HepG2 (cell line): Measurements from ENCODE around the gene DDR1. TPM values are rescaled to one million over a fixed set of nuclear protein-coding genes. Genes with fewer than 3 reads are reported as not detected.

ENCODE experiments used
- ATAC-seq: fragments of 200-7000 bp; cut with Tn5 transposase; 3 replicates; pipeline ENCODE4 v1.9.1; 2020; ENCODE audit warnings: mild to moderate bottlenecking, moderate library complexity
- BruUV-seq: library from RNA; stranded (reverse); fragments of 400-500 nt; replicated peaks from 2 replicates; lab custom pipeline; 2021; lab: Mats Ljungman, UMichigan
- CTCF ChIA-PET: fragments of 300-600 bp; formaldehyde crosslinking; extraction: SDS; loops from one replicate; lab custom pipeline; 2021; ENCODE audit warnings: low total read pairs, inconsistent platforms, low intra/inter-chr PET ratio; lab: Yijun Ruan, JAX
- POLR2A ChIA-PET: fragments of 350-600 bp; sonication (Branson Sonifier 250); formaldehyde crosslinking; loops from one replicate; lab custom pipeline; 2020; ENCODE audit warnings: antibody characterized with exemption, inconsistent platforms; lab: Yijun Ruan, JAX
- DNase-seq: peaks from one replicate; pipeline ENCODE4 v3.0.0-alpha.2; 2015; ENCODE audit warnings: low spot score
- FAIRE-seq: peaks from 3 replicates; lab custom pipeline; 2011; peaks lifted over from hg19 to GRCh38; lab: Jason Lieb, UNC
- H2AFZ ChIP-seq: one replicate; pipeline ENCODE4 v1.6.1; 2011; ENCODE audit warnings: low read length, inconsistent platforms
- H3K27ac ChIP-seq: fragments of 300-600 bp; 3 replicates; pipeline ENCODE4 v1.8.0; 2011; ENCODE audit warnings: mixed run types, mild to moderate bottlenecking, mixed read lengths, low read length, inconsistent platforms; ENCODE audit not compliant: insufficient read depth; ENCODE audit errors: extremely low read length
- H3K27me3 ChIP-seq, 2 experiments: fragments of 200-600 bp in 1 of 2; 2 replicates in 1 of 2; 3 replicates in 1 of 2; pipeline versions ENCODE4 v1.6.0 to v1.8.0; 2011; ENCODE audit warnings: low read length in 2 of 2, mild to moderate bottlenecking in 2 of 2, moderate library complexity in 2 of 2, inconsistent platforms in 1 of 2; ENCODE audit not compliant: insufficient read depth in 2 of 2, control insufficient read depth in 1 of 2
- H3K36me3 ChIP-seq, 2 experiments: fragments of 200-600 bp in 1 of 2; replicated peaks in 1 of 2; 2 replicates in 1 of 2; 3 replicates in 1 of 2; pipeline versions ENCODE4 v1.5.1 to v1.8.0; 2011; ENCODE audit warnings: low read length in 2 of 2, inconsistent platforms in 1 of 2; ENCODE audit not compliant: insufficient read depth in 2 of 2, control insufficient read depth in 1 of 2
- H3K4me1 ChIP-seq: 2 replicates; pipeline ENCODE4 v1.5.1; 2012; ENCODE audit warnings: low read length, inconsistent platforms; ENCODE audit not compliant: insufficient read depth
- H3K4me2 ChIP-seq: 2 replicates; pipeline ENCODE4 v1.6.0; 2011; ENCODE audit warnings: low read depth, low read length, inconsistent platforms
- H3K4me3 ChIP-seq, 3 experiments: fragments of 200-600 bp in 1 of 3; sonication (generic), shearing (Covaris generic) in 1 of 3; replicated peaks in 1 of 3; 2 replicates each; pipeline ENCODE4 v1.5.1; 2011 to 2016; ENCODE audit warnings: low read length in 3 of 3, inconsistent platforms in 2 of 3, low read depth in 2 of 3, mild to moderate bottlenecking in 2 of 3, control low read depth in 1 of 3, mixed read lengths in 1 of 3; ENCODE audit not compliant: insufficient read depth in 1 of 3
- H3K79me2 ChIP-seq: one replicate; pipeline ENCODE4 v1.6.1; 2011; ENCODE audit warnings: low read length, inconsistent platforms; ENCODE audit not compliant: insufficient read depth
- H3K9ac ChIP-seq: 2 replicates; pipeline ENCODE4 v1.6.0; 2011; ENCODE audit warnings: mild to moderate bottlenecking, low read depth, low read length, inconsistent platforms; ENCODE audit not compliant: insufficient read depth
- H3K9me3 ChIP-seq: 2 replicates; pipeline ENCODE4 v1.5.1; 2012; ENCODE audit warnings: mild to moderate bottlenecking, low read length
- H4K20me1 ChIP-seq: 2 replicates; pipeline ENCODE4 v1.6.0; 2011; ENCODE audit warnings: inconsistent platforms, mild to moderate bottlenecking, low read length, moderate library complexity; ENCODE audit not compliant: insufficient read depth
- GMEB2 ChIP-seq: IDR thresholded peaks from 2 replicates; pipeline ENCODE4 v1.6.1; 2016; ENCODE audit warnings: missing biosample characterization, missing genetic modification reagents, low read depth
- HIVEP1 ChIP-seq: sonication (generic); formaldehyde crosslinking; IDR thresholded peaks from 2 replicates; pipeline ENCODE4 v1.4.0; 2020; ENCODE audit warnings: mild to moderate bottlenecking, missing genetic modification reagents
- SNAPC5 ChIP-seq: sonication (generic); formaldehyde crosslinking; IDR thresholded peaks from 2 replicates; pipeline ENCODE4 v1.8.1; 2023; ENCODE audit warnings: mild to moderate bottlenecking, missing genetic modification reagents, borderline replicate concordance
- ZFYVE20 ChIP-seq: sonication (generic); formaldehyde crosslinking; IDR thresholded peaks from 2 replicates; pipeline ENCODE4 v1.8.0; 2023; ENCODE audit warnings: low read depth, mild to moderate bottlenecking, moderate library complexity, missing genetic modification reagents, borderline replicate concordance
- ZMYM3 ChIP-seq: sonication (generic); formaldehyde crosslinking; IDR thresholded peaks from 2 replicates; pipeline ENCODE4 v1.5.1; 2020; ENCODE audit warnings: mild to moderate bottlenecking, missing genetic modification reagents
- ZNF652 ChIP-seq: IDR thresholded peaks from 2 replicates; pipeline ENCODE4 v1.6.1; 2016; ENCODE audit warnings: low read depth, borderline replicate concordance
- WGBS: methylation state at CpG from one replicate; pipeline ENCODE4 v1.1.6; 2017; ENCODE audit warnings: low lambda C conversion rate; 5-methylcytosine and 5-hydroxymethylcytosine counted together
- in situ Hi-C: cut with HindIII; loops from 2 replicates; pipeline ENCODE4 v1.10.0; 2017; ENCODE audit warnings: low pct_unique_long_range_greater_than_20kb; ENCODE audit not compliant: extremely low pct_ligation_motif_present
- intact Hi-C: fragments of 100-400 bp; cut with micrococcal nuclease; formaldehyde crosslinking; loops from one replicate; pipeline ENCODE4 v1.10.0; 2022; ENCODE audit not compliant: unreplicated experiment
- polyA plus RNA-seq, 8 experiments: library from polyadenylated mRNA; depleted of rRNA in 3 of 8; stranded (reverse) in 7 of 8; unstranded in 1 of 8; fragments of >200 nt; fragmentation: Illumina TruSeq in 4 of 8; extraction: Trizol in 4 of 8; gene quantifications; 2 replicates each; pipeline versions ENCODE4 v1.2.1 to v1.2.3, GENCODE V29; 2011 to 2016; ENCODE audit warnings: low read depth in 4 of 8, missing spikeins in 1 of 8, mixed read lengths in 1 of 8; ENCODE audit not compliant: insufficient read depth in 1 of 8
- total RNA-seq, 5 experiments: library from RNA; depleted of rRNA; stranded (reverse); fragments of >200 nt; fragmentation: Illumina TruSeq; extraction: Trizol; gene quantifications; 2 replicates each; pipeline ENCODE4 v1.2.3, GENCODE V29; 2016; ENCODE audit warnings: low read depth in 1 of 5
- TF ChIP-seq, protein P1 (sequence below): IDR thresholded peaks from 2 replicates; pipeline ENCODE4 v1.6.1; 2012; ENCODE audit warnings: inconsistent platforms
- TF ChIP-seq, protein P2 (sequence below): sonication (generic); formaldehyde crosslinking; IDR thresholded peaks from 2 replicates; pipeline ENCODE4 v1.9.0; 2021; ENCODE audit warnings: mild to moderate bottlenecking, missing genetic modification reagents

DDR1 gene
- total and polyA plus RNA-seq, 2 of the 13 experiments (the other 11 are each of a cell fraction or from before 2014, with no cell fraction given) = 16.7 to 20.2 TPM

DNA sequence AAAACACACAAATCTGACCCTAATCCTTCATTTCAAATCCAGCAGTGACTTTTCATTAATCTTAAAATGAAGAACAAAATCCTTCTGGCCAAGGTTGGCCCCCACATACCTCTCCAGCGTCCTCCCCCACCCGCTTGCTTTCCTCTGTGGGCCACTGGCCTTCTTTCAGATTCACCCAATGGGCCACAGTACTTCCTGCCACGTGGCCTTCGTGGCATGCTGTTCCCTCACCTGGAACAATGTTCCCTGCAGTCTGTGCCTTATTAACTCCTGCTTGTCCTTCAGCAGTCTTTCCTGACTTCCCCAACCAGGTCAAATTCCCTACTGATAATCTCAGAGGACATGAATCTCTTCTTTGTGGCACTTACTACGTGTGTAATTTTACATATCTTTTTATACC is 18.4 kb downstream of the DDR1 start:
- Histone ChIP-seq H3K36me3 (peaks cover 10 to 22% of the 10 kb centered on the region in 2 experiments; a peak in 4 of 5 replicates), H3K4me1 (peaks cover 23% of the 10 kb centered on the region), H3K4me3 (no peak overlapping the region), H2AFZ (no peak overlapping the region), H3K27me3 (no peaks in the 10 kb centered on the region), H4K20me1 (no peaks in the 10 kb centered on the region), H3K4me2 (no peak overlapping the region), H3K27ac (no peak overlapping the region), H3K79me2 (no peaks in the 10 kb centered on the region), H3K9me3 (no peaks in the 10 kb centered on the region), H3K9ac (no peak overlapping the region)
- CTCF ChIA-PET = no interaction called here
- BruUV-seq = no TSS peak
- TF ChIP-seq HIVEP1 (CRISPR knock-in tag) (no peak), ZFYVE20 (no peak), ZNF652 (peak; percentile 72), ZMYM3 (0 out of 2 replicates have a peak, but pooled peaks have one; percentile 45), GMEB2 (CRISPR knock-in tag) (no peak), SNAPC5 (CRISPR knock-in tag) (no peak)
- TF ChIP-seq, protein P1, sequence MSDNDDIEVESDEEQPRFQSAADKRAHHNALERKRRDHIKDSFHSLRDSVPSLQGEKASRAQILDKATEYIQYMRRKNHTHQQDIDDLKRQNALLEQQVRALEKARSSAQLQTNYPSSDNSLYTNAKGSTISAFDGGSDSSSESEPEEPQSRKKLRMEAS = 0 out of 2 replicates have a peak, but pooled peaks have one; percentile 18
- TF ChIP-seq, protein P2, sequence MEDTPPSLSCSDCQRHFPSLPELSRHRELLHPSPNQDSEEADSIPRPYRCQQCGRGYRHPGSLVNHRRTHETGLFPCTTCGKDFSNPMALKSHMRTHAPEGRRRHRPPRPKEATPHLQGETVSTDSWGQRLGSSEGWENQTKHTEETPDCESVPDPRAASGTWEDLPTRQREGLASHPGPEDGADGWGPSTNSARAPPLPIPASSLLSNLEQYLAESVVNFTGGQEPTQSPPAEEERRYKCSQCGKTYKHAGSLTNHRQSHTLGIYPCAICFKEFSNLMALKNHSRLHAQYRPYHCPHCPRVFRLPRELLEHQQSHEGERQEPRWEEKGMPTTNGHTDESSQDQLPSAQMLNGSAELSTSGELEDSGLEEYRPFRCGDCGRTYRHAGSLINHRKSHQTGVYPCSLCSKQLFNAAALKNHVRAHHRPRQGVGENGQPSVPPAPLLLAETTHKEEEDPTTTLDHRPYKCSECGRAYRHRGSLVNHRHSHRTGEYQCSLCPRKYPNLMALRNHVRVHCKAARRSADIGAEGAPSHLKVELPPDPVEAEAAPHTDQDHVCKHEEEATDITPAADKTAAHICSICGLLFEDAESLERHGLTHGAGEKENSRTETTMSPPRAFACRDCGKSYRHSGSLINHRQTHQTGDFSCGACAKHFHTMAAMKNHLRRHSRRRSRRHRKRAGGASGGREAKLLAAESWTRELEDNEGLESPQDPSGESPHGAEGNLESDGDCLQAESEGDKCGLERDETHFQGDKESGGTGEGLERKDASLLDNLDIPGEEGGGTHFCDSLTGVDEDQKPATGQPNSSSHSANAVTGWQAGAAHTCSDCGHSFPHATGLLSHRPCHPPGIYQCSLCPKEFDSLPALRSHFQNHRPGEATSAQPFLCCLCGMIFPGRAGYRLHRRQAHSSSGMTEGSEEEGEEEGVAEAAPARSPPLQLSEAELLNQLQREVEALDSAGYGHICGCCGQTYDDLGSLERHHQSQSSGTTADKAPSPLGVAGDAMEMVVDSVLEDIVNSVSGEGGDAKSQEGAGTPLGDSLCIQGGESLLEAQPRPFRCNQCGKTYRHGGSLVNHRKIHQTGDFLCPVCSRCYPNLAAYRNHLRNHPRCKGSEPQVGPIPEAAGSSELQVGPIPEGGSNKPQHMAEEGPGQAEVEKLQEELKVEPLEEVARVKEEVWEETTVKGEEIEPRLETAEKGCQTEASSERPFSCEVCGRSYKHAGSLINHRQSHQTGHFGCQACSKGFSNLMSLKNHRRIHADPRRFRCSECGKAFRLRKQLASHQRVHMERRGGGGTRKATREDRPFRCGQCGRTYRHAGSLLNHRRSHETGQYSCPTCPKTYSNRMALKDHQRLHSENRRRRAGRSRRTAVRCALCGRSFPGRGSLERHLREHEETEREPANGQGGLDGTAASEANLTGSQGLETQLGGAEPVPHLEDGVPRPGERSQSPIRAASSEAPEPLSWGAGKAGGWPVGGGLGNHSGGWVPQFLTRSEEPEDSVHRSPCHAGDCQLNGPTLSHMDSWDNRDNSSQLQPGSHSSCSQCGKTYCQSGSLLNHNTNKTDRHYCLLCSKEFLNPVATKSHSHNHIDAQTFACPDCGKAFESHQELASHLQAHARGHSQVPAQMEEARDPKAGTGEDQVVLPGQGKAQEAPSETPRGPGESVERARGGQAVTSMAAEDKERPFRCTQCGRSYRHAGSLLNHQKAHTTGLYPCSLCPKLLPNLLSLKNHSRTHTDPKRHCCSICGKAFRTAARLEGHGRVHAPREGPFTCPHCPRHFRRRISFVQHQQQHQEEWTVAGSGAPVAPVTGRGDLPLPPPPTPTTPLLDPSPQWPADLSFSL (CRISPR knock-in tag) = no peak
- 30% methylated on average over 5 of the region's 5 CpGs for WGBS
- POLR2A ChIA-PET = no interaction called here
- in situ Hi-C loops (no loop called here), intact Hi-C loops (no loop called here)
- FAIRE-seq (no peak), ATAC-seq (no peak), DNase-seq (no peak)
